ENCODE results near the gene SLC15A4.
"Not testable (repeated sequence)": the region's sequence is repeated elsewhere in the genome, so short reads cannot be mapped to it uniquely, and the experiment has no call there.

Gene SLC15A4

GRCh38 chr12:128843538-128843937, 19.8 kb upstream of the SLC15A4 start:
- TF ChIP-seq, protein P1, sequence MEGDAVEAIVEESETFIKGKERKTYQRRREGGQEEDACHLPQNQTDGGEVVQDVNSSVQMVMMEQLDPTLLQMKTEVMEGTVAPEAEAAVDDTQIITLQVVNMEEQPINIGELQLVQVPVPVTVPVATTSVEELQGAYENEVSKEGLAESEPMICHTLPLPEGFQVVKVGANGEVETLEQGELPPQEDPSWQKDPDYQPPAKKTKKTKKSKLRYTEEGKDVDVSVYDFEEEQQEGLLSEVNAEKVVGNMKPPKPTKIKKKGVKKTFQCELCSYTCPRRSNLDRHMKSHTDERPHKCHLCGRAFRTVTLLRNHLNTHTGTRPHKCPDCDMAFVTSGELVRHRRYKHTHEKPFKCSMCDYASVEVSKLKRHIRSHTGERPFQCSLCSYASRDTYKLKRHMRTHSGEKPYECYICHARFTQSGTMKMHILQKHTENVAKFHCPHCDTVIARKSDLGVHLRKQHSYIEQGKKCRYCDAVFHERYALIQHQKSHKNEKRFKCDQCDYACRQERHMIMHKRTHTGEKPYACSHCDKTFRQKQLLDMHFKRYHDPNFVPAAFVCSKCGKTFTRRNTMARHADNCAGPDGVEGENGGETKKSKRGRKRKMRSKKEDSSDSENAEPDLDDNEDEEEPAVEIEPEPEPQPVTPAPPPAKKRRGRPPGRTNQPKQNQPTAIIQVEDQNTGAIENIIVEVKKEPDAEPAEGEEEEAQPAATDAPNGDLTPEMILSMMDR (IDR thresholded peaks at IDR 0.05; ENCODE audit: insufficient read depth, low read length, missing control alignments), result no peak
- POLR2A ChIA-PET, result no interaction called here
- no peak overlapping the region for H3K4me3 ChIP-seq (ENCODE audit: low read depth, low read length)
- CTCF ChIA-PET, result no interaction called here
- DNase-seq (ENCODE audit: low read depth, low spot score), result no peak

- ChIA-PET POLR2A (no interaction called here), CTCF (no interaction called here)
- TF ChIP-seq, protein P1 (IDR thresholded peaks at IDR 0.05; ENCODE audit: insufficient read depth, low read length, missing control alignments), result no peak
- H3K4me3 ChIP-seq (ENCODE audit: low read depth, low read length), result no peak overlapping the region
- no peak for DNase-seq (ENCODE audit: low read depth, low spot score)
These were observed 18.8 kb upstream of the SLC15A4 start for GRCh38 chr12:128842579-128842978.

- ChIA-PET CTCF (no interaction called here), POLR2A (no interaction called here)
- TF ChIP-seq, protein P1 (IDR thresholded peaks at IDR 0.05; ENCODE audit: insufficient read depth, low read length, missing control alignments), result no peak
- H3K4me3 ChIP-seq (ENCODE audit: low read depth, low read length), result no peak overlapping the region
- no peak for DNase-seq (ENCODE audit: low read depth, low spot score)
These were observed 17.2 kb upstream of the SLC15A4 start for GRCh38 chr12:128840862-128841468.

DNA sequence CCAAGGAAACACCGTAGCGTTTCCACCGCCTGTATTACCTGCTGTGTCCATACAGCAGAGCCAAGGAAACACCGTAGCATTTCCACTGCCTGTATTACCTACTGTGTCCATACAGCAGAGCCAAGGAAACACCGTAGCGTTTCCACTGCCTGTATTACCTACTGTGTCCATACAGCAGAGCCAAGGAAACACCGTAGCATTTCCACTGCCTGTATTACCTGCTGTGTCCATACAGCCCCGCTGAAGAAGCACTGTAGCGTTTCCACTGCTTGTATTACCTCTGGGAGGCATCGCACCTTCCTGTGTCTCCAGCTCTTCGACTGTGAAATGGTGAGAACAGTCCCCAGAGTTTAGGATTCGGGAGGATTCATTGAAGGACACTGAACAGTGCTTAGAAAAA, 16.1 kb upstream of the SLC15A4 start:
- CTCF ChIA-PET; H3K4me3 ChIP-seq (ENCODE audit: low read depth, low read length); DNase-seq (ENCODE audit: low read depth, low spot score); POLR2A ChIA-PET: not testable (repeated sequence)

GRCh38 chr12:128833418-128833817, 9.7 kb upstream of the SLC15A4 start:
- TF ChIP-seq, protein P1 (IDR thresholded peaks at IDR 0.05; ENCODE audit: insufficient read depth, low read length, missing control alignments), result no peak
- ChIA-PET CTCF (no interaction called here), POLR2A (no interaction called here)
- H3K4me3 ChIP-seq (ENCODE audit: low read depth, low read length), result no peak overlapping the region
- no peak for DNase-seq (ENCODE audit: low read depth, low spot score)

DNA sequence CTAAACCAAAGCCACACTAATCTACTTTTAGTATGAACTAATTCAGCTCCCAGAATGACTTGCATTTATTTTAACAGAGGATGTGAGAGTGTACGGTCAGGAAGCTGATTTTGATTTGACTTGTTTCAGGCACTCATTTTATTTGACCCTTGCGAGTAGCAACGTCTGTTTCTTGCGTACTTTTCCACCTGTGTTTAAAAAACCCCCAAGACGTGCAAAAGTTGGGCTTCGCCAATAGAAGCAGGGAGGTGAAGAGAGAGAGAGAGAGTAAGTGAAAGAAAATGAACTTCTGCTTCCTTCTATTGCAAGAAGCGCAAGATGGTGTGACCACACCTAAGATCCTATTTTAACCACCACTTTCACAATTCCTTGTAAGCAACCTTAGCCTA, 6.7 kb upstream of the SLC15A4 start:
- POLR2A ChIA-PET, result no interaction called here
- TF ChIP-seq, protein P1 (IDR thresholded peaks at IDR 0.05; ENCODE audit: insufficient read depth, low read length, missing control alignments), result no peak
- DNase-seq (ENCODE audit: low read depth, low spot score), result no peak
- CTCF ChIA-PET, result no interaction called here
- H3K4me3 ChIP-seq (ENCODE audit: low read depth, low read length), result no peak overlapping the region

GRCh38 chr12:128829861-128830504, 6.2 kb upstream of the SLC15A4 start:
- ChIA-PET POLR2A (no interaction called here), CTCF (no interaction called here)
- DNase-seq (ENCODE audit: low read depth, low spot score), result no peak
- H3K4me3 ChIP-seq (ENCODE audit: low read depth, low read length), result no peak overlapping the region
- TF ChIP-seq, protein P1 (IDR thresholded peaks at IDR 0.05; ENCODE audit: insufficient read depth, low read length, missing control alignments), result no peak
